Stimulated activated CD8-positive, alpha-beta memory T cell treated with anti-CD3 and anti-CD28 coated beads, Interleukin-4, amount 100 ng/mL, for 48 hours (primary cell): ENCODE measurements around the gene MRPS23.
A peak's percentile ranks its signal among the peaks of the same experiment; 100 is the strongest.

Source experiments
- DNase-seq: peaks from one replicate; pipeline ENCODE4 v3.0.0-alpha.2; 2020

The MRPS23 gene

GRCh38 chr17:57849874-57850754, at the start of gene MRPS23:
TSS of gene MRPS23 (minus strand) at chr17:57850044. CDS start at chr17:57850010, 34 bp downstream.
- peak; percentile 96 for DNase-seq

GRCh38 chr17:57899391-57899790, 49.5 kb upstream of the MRPS23 start:
- no peak for DNase-seq

- no peak for DNase-seq
Measured at GRCh38 chr17:57898487-57899311, 48.9 kb upstream of the MRPS23 start.

- DNase-seq, result no peak
Measured at GRCh38 chr17:57895382-57896060, 45.7 kb upstream of the MRPS23 start.

- no peak for DNase-seq
Measured at GRCh38 chr17:57894848-57895247, 45.0 kb upstream of the MRPS23 start.

GRCh38 chr17:57892820-57893595, 43.2 kb upstream of the MRPS23 start:
- no peak for DNase-seq

- peak; percentile 91 for DNase-seq
Measured at GRCh38 chr17:57892146-57892819, 42.4 kb upstream of the MRPS23 start.

GRCh38 chr17:57890857-57891232, 41.0 kb upstream of the MRPS23 start:
- DNase-seq, result no peak

GRCh38 chr17:57889892-57890856, 40.3 kb upstream of the MRPS23 start:
- DNase-seq, result no peak

- DNase-seq, result no peak
Measured at GRCh38 chr17:57889252-57889651, 39.4 kb upstream of the MRPS23 start.

GRCh38 chr17:57888311-57889216, 38.7 kb upstream of the MRPS23 start:
- no peak for DNase-seq

GRCh38 chr17:57887161-57887560, 37.3 kb upstream of the MRPS23 start:
- no peak for DNase-seq

GRCh38 chr17:57886020-57886419, 36.2 kb upstream of the MRPS23 start:
- no peak for DNase-seq

- no peak for DNase-seq
Measured at GRCh38 chr17:57885148-57885915, 35.5 kb upstream of the MRPS23 start.

- no peak for DNase-seq
Measured at GRCh38 chr17:57881783-57882351, 32.0 kb upstream of the MRPS23 start.

- no peak for DNase-seq
Measured at GRCh38 chr17:57881143-57881542, 31.3 kb upstream of the MRPS23 start.

GRCh38 chr17:57880086-57880456, 30.2 kb upstream of the MRPS23 start:
- peak; percentile 54 for DNase-seq

- peak; percentile 46 for DNase-seq
Measured at GRCh38 chr17:57879437-57880085, 29.7 kb upstream of the MRPS23 start.
